GM13976 (cell line): ENCODE results near the gene ERN2.
"Not testable (repeated sequence)": the region's sequence is repeated elsewhere in the genome, so short reads cannot be mapped to it uniquely, and the experiment has no call there.

Source experiments
- DNase-seq: peaks from one replicate; pipeline ENCODE4 v3.0.0; 2012; ENCODE audit warnings: low spot score
- CTCF ChIP-seq: IDR thresholded peaks from 2 replicates; pipeline ENCODE4 v1.5.1; 2012; ENCODE audit warnings: borderline replicate concordance, mild to moderate bottlenecking; ENCODE audit not compliant: insufficient read depth; ENCODE audit errors: extremely low read depth, missing control alignments, control extremely low read depth
- in situ Hi-C: fragments of 300-500 bp; cut with MboI; formaldehyde crosslinking; loops from one replicate; pipeline ENCODE4 v1.12.0; 2022; ENCODE audit warnings: low sequenced_read_pairs, mixed read lengths, inconsistent platforms; ENCODE audit not compliant: unreplicated experiment

ERN2 gene

GRCh38 chr16:23748630-23749029 is 35.6 kb upstream of the ERN2 start:
- in situ Hi-C loops: no loop called here
- no peak for TF ChIP-seq CTCF
- no peak for DNase-seq

GRCh38 chr16:23745263-23745662 is 32.2 kb upstream of the ERN2 start:
- no peak for TF ChIP-seq CTCF
- in situ Hi-C loops: no loop called here

GRCh38 chr16:23742766-23743165 is 29.7 kb upstream of the ERN2 start:
- no peak for TF ChIP-seq CTCF
- in situ Hi-C loops: no loop called here
- no peak for DNase-seq

More at GRCh38 chr16:23745263-23745662, 32.2 kb upstream of the ERN2 start:
- no peak for DNase-seq

DNA sequence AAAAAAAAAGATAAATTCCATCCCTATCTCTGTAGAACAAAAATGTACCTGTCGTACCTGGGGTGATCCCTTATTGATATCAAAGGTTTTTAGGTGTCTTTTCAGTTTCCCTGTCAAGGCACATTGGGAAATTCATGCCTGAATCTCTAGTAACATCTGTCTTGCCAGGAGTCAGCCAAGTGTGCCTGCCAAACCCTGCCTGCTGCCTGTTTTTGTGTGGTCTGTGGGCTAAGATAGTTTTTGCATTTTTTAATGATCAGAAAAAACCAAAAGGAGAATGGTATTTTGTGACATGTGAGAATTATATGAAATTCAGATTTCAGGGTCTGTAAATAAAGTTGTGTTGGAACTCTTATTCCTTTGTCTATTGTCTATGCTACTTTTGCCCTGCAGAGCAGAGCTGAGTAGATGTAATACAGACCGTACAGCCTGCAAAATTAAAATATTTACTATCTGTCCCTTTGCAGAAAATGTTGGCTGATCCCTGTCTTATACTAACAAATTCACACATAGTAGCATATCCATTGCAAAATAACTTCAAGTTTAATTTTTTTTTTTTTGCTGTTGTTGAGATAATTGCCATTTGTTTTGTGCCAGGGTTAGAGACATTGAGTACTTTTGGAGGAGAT is 28.8 kb upstream of the ERN2 start:
- in situ Hi-C loops: no loop called here

DNA sequence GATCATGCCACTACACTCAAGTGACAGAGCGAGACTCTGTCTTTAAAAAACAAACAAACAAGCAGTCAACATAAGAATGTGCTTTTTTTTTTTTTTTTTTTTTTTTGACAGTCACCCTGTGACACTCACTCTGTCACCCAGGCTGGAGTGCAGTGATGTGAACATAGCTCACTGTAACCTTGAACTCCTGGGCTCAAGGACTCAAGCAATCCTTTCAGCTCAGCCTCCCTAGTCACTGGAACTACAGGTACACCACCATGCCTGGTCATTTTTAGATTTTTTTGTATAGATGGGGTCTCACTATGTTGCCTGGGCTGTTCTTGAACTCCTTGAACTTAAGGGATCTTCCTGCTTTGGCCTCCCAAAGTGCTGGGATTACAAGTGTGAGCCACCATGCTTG is 26.5 kb upstream of the ERN2 start:
- TF ChIP-seq CTCF: no peak
- in situ Hi-C loops: no loop called here
- no peak for DNase-seq

More for the DNA sequence above, 28.8 kb upstream of the ERN2 start:
- no peak for DNase-seq
- TF ChIP-seq CTCF: no peak

DNA sequence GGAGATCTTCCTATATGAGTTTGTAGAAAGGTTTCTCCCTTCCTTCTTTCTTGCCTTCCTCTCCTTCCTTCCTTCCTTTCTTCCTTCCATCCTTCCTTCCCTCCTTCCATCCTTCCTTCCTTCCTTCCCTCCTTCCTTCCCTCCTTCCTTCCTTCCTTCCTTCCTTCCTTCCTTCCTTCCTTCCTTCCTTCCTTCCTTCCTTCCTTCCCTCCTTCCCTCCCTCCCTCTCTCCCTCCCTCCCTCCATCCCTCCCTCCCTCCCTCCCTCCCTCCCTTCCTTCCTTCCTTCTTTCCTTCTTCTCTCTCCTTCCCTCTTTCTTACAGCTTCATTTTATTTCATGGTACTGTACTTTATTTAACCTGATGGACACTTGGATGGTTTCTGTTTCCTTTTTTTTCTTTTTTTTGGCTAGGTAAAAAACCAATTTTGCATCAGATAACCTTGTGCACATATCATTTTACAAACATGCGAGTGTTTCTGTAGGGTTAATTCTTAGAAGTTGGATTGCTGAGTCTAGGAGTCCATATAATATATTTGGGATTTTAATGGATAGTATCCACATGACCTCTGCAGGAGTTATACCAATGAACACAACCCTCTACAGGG is 24.5 kb upstream of the ERN2 start:
- DNase-seq, in situ Hi-C loops: not testable (repeated sequence)

DNA sequence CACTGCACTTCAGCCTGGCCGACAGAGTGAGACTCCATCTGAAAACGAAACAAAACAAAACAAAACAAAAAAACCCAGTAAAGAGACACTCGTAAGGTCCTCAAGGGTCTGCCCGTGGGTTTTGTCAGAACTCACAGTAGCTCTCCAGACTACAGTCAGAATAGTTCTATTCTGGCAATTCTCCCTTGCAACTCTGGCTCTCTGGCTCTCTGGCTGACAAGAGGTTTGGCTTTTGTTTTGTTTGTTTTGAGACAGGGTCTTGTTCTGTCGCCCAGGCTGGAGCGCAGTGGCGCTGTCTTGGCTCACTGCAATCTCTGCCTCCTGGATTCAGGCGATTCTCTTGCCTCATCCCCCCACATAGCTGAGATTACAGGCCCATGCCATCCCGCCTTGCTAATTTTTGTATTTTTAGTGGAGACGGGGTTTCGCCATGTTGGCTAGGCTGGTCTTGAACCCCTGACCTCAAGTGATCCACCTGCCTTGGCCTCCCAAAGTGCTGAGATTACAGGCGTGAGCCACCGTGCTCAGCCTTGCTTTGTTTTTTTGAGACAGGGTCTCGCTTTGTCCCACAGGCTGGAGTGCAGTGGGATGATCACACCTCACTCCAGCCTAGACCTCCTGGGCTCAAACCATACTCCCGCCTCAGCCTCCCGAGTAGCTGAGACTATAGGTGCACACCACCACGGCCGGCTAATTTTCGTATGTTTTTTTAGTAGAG is 21.3 kb upstream of the ERN2 start:
- in situ Hi-C loops: no loop called here
- DNase-seq: no peak
- no peak for TF ChIP-seq CTCF
